Pancreas (tissue), 10 donors: ENCODE results near the gene CHRNA5. TPM values are rescaled to one million over a fixed set of nuclear protein-coding genes. Genes with fewer than 3 reads are reported as not detected.

ENCODE experiments used
- ATAC-seq, 4 donors: fragments of 200-7000 bp; cut with Tn5 transposase; one replicate each; pipeline versions ENCODE4 v1.8.0 to v1.9.1; 2020; ENCODE audit warnings: mild to moderate bottlenecking in 4 of 4, moderate library complexity in 4 of 4
- DNase-seq, 6 donors: peaks; one replicate each; pipeline ENCODE4 v3.0.0-alpha.2; 2020
- FAIRE-seq: peaks from 2 replicates; lab custom pipeline; 2012; peaks lifted over from hg19 to GRCh38; lab: Jason Lieb, UNC
- H3K27ac ChIP-seq, 4 donors: fragments of 200-600 bp; sonication (generic); 1 replicate in 3 of 4; 2 replicates in 1 of 4; pipeline versions ENCODE4 v1.5.0 to v1.8.0; 2020
- H3K27me3 ChIP-seq, 4 donors: fragments of 200-600 bp; one replicate each; pipeline ENCODE4 v1.8.0; 2021
- H3K36me3 ChIP-seq, 3 donors: fragments of 200-600 bp; sonication (generic) in 1 of 3; one replicate each; pipeline versions ENCODE4 v1.5.0 to v1.8.0; 2020 to 2021
- H3K4me1 ChIP-seq, 3 donors: fragments of 200-600 bp; one replicate each; pipeline ENCODE4 v1.8.0; 2021
- H3K4me3 ChIP-seq, 4 donors: fragments of 200-600 bp; sonication (generic) in 2 of 4; one replicate each; pipeline versions ENCODE4 v1.5.0 to v1.8.0; 2020 to 2021
- H3K9me3 ChIP-seq, 4 donors: fragments of 200-600 bp; one replicate each; pipeline ENCODE4 v1.8.0; 2021
- WGBS, 2 donors: extraction: QIAGEN DNeasy Blood & Tissue Kit; methylation state at CpG; one replicate each; pipeline ENCODE4 v1.1.7; 2013; 5-methylcytosine and 5-hydroxymethylcytosine counted together
- intact Hi-C, 3 donors: fragments of 100-400 bp; cut with DNase I; formaldehyde crosslinking; loops; one replicate each; pipeline versions ENCODE4 v1.11.1 to v1.14.2; 2022
- polyA plus RNA-seq, 2 donors: library from polyadenylated mRNA; stranded (reverse); fragments of 200-250 nt; gene quantifications; one replicate each; pipeline ENCODE4 v1.2.3, GENCODE V29; 2013
- total RNA-seq, 6 donors: library from RNA; stranded (reverse); fragmentation: NEBNext Ultra II Directional in 4 of 6; extraction: Animal tissue kit (Norgen Biotek cat#: 25700) in 4 of 6; gene quantifications; one replicate each; pipeline versions ENCODE4 v1.2.1 to v1.2.4, GENCODE V29; 2021 to 2023
- TF ChIP-seq, protein P1 (sequence below), 4 donors: fragments of 200-600 bp; sonication (generic) in 3 of 4; IDR thresholded peaks; one replicate each; pipeline versions ENCODE4 v1.5.0 to v1.8.0; 2021; ENCODE audit warnings: antibody characterized with exemption in 4 of 4
- donor health status: healthy with polysubstance abuse.
- donor health status: DM: no; HTN: no; CAD: no; lungs with moderate emphysema.
- donor health status: DM: no; HTN: no; CAD: no.
- donor health status: control.
- donor health status: control.
- donor health status: Bipolar disorder and iron deficiency.
- donor health status: DM: yes; HTN: yes; CAD: no.
- donor health status: DM: no; HTN: no; CAD: no.
- donor health status: DM: no; HTN: no; CAD: no.
- donor health status: DM: yes; HTN: yes; CAD: no.

Gene CHRNA5
- total and polyA plus RNA-seq, 8 donors, result 0.80 to 2.9 (median 1.8) TPM

DNA sequence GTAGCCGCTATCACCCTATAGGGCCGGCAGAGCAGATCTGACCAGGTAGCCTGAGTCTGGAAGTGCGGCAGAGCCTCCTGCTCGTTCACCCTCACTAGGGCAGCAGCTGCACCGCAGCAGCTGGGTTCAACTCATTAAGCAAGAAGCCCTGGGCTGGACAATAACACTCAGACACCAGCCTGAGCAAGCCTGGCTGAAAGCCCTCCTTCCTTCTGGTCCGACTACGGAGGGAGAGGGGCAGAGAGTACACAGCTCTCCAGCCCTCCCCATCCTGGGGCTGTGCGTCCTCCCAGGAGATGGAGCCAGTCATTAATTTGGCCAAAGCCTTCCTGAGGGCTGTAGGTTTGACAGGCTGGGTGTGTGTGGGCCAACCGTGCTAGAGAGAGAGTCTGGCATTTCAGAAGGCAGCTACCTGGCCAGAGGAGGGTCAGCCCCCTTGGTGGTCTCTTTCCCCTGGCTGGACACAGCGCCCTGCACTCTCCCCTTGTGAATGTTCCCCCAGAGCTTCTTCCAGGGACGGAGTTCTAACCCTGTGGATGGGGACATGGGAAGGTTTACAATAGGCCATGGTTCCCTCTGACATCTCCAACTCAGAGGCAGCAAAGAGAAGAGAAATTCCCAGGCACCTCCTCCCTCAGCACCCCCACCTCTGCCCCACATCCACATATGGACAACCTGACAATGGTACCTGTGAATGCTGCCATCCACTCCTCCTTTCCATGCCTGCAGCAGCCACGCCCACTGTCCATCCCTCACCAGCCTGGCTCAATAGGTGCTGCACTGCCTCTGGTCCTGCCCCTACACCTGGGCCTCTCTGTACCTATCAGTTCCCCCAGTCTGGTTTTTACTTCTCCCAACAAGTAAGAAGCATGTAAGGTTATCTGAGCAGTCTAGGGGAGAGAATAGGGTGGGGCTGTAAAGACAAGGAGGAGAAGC is 69.2 kb downstream of the CHRNA5 start:
- DNase-seq (no peak), FAIRE-seq (no peak), ATAC-seq (no peak)
- Histone ChIP-seq H3K27ac (no peak overlapping the region), H3K36me3 (no peaks in the 10 kb centered on the region), H3K27me3 (no peaks in the 10 kb centered on the region), H3K4me3 (no peak overlapping the region), H3K4me1 (no peaks in the 10 kb centered on the region), H3K9me3 (no peaks in the 10 kb centered on the region)
- intact Hi-C loops, result no loop called here
- TF ChIP-seq, protein P1, sequence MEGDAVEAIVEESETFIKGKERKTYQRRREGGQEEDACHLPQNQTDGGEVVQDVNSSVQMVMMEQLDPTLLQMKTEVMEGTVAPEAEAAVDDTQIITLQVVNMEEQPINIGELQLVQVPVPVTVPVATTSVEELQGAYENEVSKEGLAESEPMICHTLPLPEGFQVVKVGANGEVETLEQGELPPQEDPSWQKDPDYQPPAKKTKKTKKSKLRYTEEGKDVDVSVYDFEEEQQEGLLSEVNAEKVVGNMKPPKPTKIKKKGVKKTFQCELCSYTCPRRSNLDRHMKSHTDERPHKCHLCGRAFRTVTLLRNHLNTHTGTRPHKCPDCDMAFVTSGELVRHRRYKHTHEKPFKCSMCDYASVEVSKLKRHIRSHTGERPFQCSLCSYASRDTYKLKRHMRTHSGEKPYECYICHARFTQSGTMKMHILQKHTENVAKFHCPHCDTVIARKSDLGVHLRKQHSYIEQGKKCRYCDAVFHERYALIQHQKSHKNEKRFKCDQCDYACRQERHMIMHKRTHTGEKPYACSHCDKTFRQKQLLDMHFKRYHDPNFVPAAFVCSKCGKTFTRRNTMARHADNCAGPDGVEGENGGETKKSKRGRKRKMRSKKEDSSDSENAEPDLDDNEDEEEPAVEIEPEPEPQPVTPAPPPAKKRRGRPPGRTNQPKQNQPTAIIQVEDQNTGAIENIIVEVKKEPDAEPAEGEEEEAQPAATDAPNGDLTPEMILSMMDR (IDR thresholded peaks at IDR 0.05), result no peak
- WGBS, 2 donors, result 72 to 73% methylated on average over 12 of the region's 12 CpGs

- no peak overlapping the region for H3K4me3 ChIP-seq
- DNase-seq (no peak), ATAC-seq (no peak), FAIRE-seq (no peak)
- H3K36me3 ChIP-seq, result no peaks in the 10 kb centered on the region
- WGBS, 2 donors, result 77 to 79% methylated on average over 10 of the region's 10 CpGs
- no peaks in the 10 kb centered on the region for H3K9me3 ChIP-seq
- TF ChIP-seq, protein P1 (IDR thresholded peaks at IDR 0.05), result no peak
- intact Hi-C loops, result no loop called here
- H3K27me3 ChIP-seq, result no peaks in the 10 kb centered on the region
- H3K4me1 ChIP-seq, result no peaks in the 10 kb centered on the region
- no peak overlapping the region for H3K27ac ChIP-seq
Observed at GRCh38 chr15:78635346-78635745, 70.0 kb downstream of the CHRNA5 start.

DNA sequence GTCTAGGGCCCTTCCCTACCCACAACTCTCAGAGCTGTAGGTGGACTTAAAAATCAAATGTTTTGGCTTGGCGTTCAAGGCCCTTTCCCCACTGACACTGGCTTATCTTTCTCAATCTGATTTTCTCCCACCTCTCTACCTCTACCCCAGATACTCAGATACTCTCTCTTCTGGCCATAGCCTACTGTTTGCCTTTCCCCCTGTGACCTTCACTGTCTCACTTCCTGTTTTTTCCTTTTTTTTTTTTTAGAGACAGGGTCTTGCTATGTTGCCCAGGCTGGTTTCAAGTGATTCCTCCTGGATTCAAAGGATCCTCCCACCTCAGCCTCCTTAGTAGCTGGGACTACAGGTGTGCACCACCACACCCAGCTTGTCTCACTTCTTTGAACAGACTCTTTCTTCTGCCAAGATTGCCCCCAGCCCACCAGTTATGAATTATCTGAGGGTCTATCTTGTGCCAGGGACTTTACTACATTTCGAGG is 71.1 kb downstream of the CHRNA5 start:
- intact Hi-C loops, result no loop called here
- WGBS, 2 donors, result 66 to 78% methylated on average over 2 of the region's 2 CpGs
- Histone ChIP-seq H3K36me3 (no peaks in the 10 kb centered on the region), H3K4me1 (no peaks in the 10 kb centered on the region), H3K27me3 (no peaks in the 10 kb centered on the region), H3K4me3 (no peak overlapping the region), H3K27ac (no peak overlapping the region), H3K9me3 (no peaks in the 10 kb centered on the region)
- TF ChIP-seq, protein P1 (IDR thresholded peaks at IDR 0.05), result no peak
- no peak for FAIRE-seq
- no peak for ATAC-seq
- no peak for DNase-seq

GRCh38 chr15:78637776-78638435 is 72.6 kb downstream of the CHRNA5 start:
- 74 to 80% methylated on average over 4 of the region's 4 CpGs for WGBS, 2 donors
- Histone ChIP-seq H3K36me3 (no peaks in the 10 kb centered on the region), H3K4me3 (no peak overlapping the region), H3K27ac (no peak overlapping the region), H3K4me1 (no peaks in the 10 kb centered on the region), H3K27me3 (no peaks in the 10 kb centered on the region), H3K9me3 (no peaks in the 10 kb centered on the region)
- intact Hi-C loops, result no loop called here
- DNase-seq (no peak), ATAC-seq (no peak), FAIRE-seq (no peak)
- TF ChIP-seq, protein P1 (IDR thresholded peaks at IDR 0.05), result no peak
